ENCODE data around the gene C1orf105.
A peak's percentile ranks its signal among the peaks of the same experiment; 100 is the strongest.

The C1orf105 gene

DNA sequence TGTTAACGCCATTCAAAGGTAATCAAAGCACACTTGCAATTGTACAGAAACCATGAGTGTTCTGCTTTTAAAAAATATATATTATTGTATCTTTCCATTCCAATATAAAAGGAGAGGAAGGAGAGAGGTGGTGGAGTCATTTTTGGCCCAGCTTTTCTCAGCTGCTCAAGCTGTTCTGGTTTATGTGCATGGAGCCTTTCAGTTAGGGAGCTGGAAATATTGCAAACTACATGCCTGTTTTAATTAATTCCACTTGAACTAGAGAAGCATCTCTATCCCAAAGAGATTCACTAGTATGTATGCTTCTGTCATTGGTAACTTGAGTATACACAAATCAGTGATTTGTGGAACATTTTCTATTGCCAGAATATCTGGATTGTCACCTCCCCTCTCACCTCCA lies 28.5 kb upstream of the C1orf105 start:
- Histone ChIP-seq H3K27ac (ENCODE audit: low read length) (no peak overlapping the region), H3K9me2 (replicated peaks; ENCODE audit: insufficient read depth, low read length) (no peaks in the 10 kb centered on the region), H3K4me3 (ENCODE audit: low read length) (no peak overlapping the region), H3K9ac (ENCODE audit: low read length) (no peak overlapping the region), H3K4me2 (ENCODE audit: low read depth, low read length) (no peak overlapping the region), H3F3A (ENCODE audit: insufficient read depth, low read length) (peaks cover 10% of the 10 kb centered on the region), H3K36me3 (replicated peaks; ENCODE audit: insufficient read depth, low read length) (no peaks in the 10 kb centered on the region), H3K79me2 (ENCODE audit: low read length) (no peaks in the 10 kb centered on the region), H3K4me1 (ENCODE audit: low read length) (peaks cover 25% of the 10 kb centered on the region), H3K9me3 (replicated peaks; ENCODE audit: insufficient read depth, low read length) (no peaks in the 10 kb centered on the region), H2AFZ (ENCODE audit: low read length) (no peak overlapping the region), H3K27me3 (replicated peaks; ENCODE audit: insufficient read depth, low read length) (peaks cover 72% of the 10 kb centered on the region), H4K20me1 (ENCODE audit: insufficient read depth, low read length) (0 out of 2 replicates have a peak, but pooled peaks cover 3% of the 10 kb centered on the region)
- TF ChIP-seq CTCF (IDR thresholded peaks at IDR 0.05; ENCODE audit: low read length) (no peak), EZH2 (optimal IDR thresholded peaks at IDR 0.05; ENCODE audit: low read depth, low read length) (no peak), EZH2phosphoT487 (IDR thresholded peaks at IDR 0.05; ENCODE audit: low read length) (no peak)
- no peak for DNase-seq

- Histone ChIP-seq H3K9me2 (replicated peaks; ENCODE audit: insufficient read depth, low read length) (no peaks in the 10 kb centered on the region), H3F3A (ENCODE audit: insufficient read depth, low read length) (peaks cover 10% of the 10 kb centered on the region), H3K4me3 (ENCODE audit: low read length) (no peak overlapping the region), H3K9ac (ENCODE audit: low read length) (no peak overlapping the region), H4K20me1 (ENCODE audit: insufficient read depth, low read length) (0 out of 2 replicates have a peak, but pooled peaks cover 3% of the 10 kb centered on the region), H3K4me1 (ENCODE audit: low read length) (peaks cover 25% of the 10 kb centered on the region), H3K27me3 (replicated peaks; ENCODE audit: insufficient read depth, low read length) (peaks cover 86% of the 10 kb centered on the region), H3K79me2 (ENCODE audit: low read length) (no peaks in the 10 kb centered on the region), H3K4me2 (ENCODE audit: low read depth, low read length) (no peak overlapping the region), H3K27ac (ENCODE audit: low read length) (no peak overlapping the region), H2AFZ (ENCODE audit: low read length) (no peak overlapping the region), H3K36me3 (replicated peaks; ENCODE audit: insufficient read depth, low read length) (no peaks in the 10 kb centered on the region), H3K9me3 (replicated peaks; ENCODE audit: insufficient read depth, low read length) (no peaks in the 10 kb centered on the region)
- DNase-seq, result no peak
- TF ChIP-seq EZH2 (optimal IDR thresholded peaks at IDR 0.05; ENCODE audit: low read depth, low read length) (no peak), CTCF (IDR thresholded peaks at IDR 0.05; ENCODE audit: low read length) (no peak), EZH2phosphoT487 (IDR thresholded peaks at IDR 0.05; ENCODE audit: low read length) (no peak)
Observed at GRCh38 chr1:172393354-172393753, 27.1 kb upstream of the C1orf105 start.

DNA sequence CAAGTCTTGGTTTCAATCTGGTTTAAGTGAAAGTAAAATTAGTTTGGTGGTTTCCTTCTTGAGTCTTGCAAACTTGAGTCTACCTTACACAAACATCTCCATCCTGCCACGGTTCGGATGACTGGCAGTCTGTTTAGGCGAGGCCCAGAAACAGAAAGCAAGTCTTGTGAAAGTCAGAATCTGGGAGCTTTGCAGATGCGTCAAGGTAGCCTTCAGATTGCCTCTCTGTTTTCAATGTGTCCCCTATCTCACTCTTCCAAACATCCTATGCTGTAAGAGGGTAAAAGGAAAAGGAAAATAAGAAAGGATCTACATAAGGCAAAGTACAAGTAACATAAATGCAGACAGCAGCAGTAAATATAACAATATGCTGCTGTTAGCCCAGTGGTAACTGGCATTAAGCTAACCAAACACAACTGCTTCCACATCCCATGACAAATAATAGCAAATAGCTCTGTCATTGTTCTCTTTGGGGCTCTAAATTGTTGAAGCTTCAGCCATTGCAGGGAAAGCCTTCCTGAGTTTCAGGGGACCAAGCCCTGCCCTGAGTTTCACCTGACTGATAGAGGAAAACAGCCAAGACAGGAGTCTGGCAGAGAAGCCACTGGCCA lies 26.2 kb upstream of the C1orf105 start:
- no peak overlapping the region for H3K4me3 ChIP-seq (ENCODE audit: low read length)
- peaks cover 10% of the 10 kb centered on the region for H3F3A ChIP-seq (ENCODE audit: insufficient read depth, low read length)
- peaks cover 87% of the 10 kb centered on the region for H3K27me3 ChIP-seq (replicated peaks; ENCODE audit: insufficient read depth, low read length)
- no peaks in the 10 kb centered on the region for H3K36me3 ChIP-seq (replicated peaks; ENCODE audit: insufficient read depth, low read length)
- H4K20me1 ChIP-seq (ENCODE audit: insufficient read depth, low read length), result 0 out of 2 replicates have a peak, but pooled peaks cover 3% of the 10 kb centered on the region
- H3K27ac ChIP-seq (ENCODE audit: low read length), result no peak overlapping the region
- H3K9me3 ChIP-seq (replicated peaks; ENCODE audit: insufficient read depth, low read length), result no peaks in the 10 kb centered on the region
- H3K4me2 ChIP-seq (ENCODE audit: low read depth, low read length), result peak overlapping the region; percentile 31
- no peaks in the 10 kb centered on the region for H3K9me2 ChIP-seq (replicated peaks; ENCODE audit: insufficient read depth, low read length)
- H3K9ac ChIP-seq (ENCODE audit: low read length), result no peak overlapping the region
- H3K4me1 ChIP-seq (ENCODE audit: low read length), result peaks cover 25% of the 10 kb centered on the region
- DNase-seq, result peak; percentile 96
- peak; percentile 75; the same call in 1 of the 2 replicates for TF ChIP-seq EZH2phosphoT487 (IDR thresholded peaks at IDR 0.05; ENCODE audit: low read length)
- TF ChIP-seq CTCF (IDR thresholded peaks at IDR 0.05; ENCODE audit: low read length), result no peak
- no peaks in the 10 kb centered on the region for H3K79me2 ChIP-seq (ENCODE audit: low read length)
- H2AFZ ChIP-seq (ENCODE audit: low read length), result no peak overlapping the region

All from MM.1S (cell line).